ENCODE measurements around the gene CHKA.

CHKA gene

DNA sequence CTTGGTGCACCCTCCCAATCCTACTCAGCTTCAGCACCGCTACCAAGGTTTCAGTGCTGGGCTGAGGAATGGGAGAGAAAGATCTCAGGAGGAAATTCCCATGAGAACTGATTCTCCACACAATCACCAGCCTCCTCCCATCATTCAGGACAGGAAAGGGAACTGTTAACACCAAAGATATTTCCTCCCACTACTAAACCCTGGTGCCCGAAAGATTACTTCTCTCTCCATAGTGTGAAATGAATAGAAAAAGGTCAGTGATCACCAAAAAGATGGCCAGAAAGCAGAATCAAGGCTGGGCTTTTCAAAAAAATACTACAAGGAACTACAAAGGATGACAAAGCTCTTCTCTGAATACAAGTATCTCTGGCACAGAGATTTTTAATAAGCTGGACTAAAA, 56.3 kb downstream of the CHKA start:
- H3K27me3 ChIP-seq (replicated peaks; ENCODE audit: control insufficient read depth, insufficient read depth, low read length), result no peaks in the 10 kb centered on the region
- no peak for DNase-seq (ENCODE audit: extremely low read depth, insufficient read length)
- TF ChIP-seq, protein P1, sequence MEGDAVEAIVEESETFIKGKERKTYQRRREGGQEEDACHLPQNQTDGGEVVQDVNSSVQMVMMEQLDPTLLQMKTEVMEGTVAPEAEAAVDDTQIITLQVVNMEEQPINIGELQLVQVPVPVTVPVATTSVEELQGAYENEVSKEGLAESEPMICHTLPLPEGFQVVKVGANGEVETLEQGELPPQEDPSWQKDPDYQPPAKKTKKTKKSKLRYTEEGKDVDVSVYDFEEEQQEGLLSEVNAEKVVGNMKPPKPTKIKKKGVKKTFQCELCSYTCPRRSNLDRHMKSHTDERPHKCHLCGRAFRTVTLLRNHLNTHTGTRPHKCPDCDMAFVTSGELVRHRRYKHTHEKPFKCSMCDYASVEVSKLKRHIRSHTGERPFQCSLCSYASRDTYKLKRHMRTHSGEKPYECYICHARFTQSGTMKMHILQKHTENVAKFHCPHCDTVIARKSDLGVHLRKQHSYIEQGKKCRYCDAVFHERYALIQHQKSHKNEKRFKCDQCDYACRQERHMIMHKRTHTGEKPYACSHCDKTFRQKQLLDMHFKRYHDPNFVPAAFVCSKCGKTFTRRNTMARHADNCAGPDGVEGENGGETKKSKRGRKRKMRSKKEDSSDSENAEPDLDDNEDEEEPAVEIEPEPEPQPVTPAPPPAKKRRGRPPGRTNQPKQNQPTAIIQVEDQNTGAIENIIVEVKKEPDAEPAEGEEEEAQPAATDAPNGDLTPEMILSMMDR (IDR thresholded peaks at IDR 0.05; ENCODE audit: insufficient read depth, low read length, poor library complexity, severe bottlenecking), result no peak
- H3K36me3 ChIP-seq (ENCODE audit: control insufficient read depth, insufficient read depth, low read length), result peaks cover 28% of the 10 kb centered on the region
- H3K4me3 ChIP-seq (replicated peaks; ENCODE audit: low read depth, low read length), result no peak overlapping the region

DNA sequence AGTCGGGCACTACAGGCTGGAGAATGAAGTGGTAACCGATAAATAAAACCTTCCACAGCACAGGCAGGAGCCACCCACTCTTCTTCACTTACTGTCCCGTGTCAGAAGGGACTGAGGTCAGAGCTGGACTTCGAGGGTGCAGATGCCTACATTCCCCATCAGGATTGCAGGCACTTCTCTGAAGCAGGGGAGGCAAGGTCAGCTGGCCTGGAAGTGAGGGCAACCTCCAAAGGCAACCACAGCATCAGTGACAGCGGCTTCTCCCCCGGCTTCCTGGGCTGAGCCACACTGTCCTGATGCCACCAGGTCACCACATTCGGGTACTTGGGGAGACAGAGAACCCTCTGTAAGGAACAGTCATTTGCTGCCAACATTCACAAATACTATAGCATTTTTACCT, 59.7 kb downstream of the CHKA start:
- Histone ChIP-seq H3K27me3 (replicated peaks; ENCODE audit: control insufficient read depth, insufficient read depth, low read length) (no peaks in the 10 kb centered on the region), H3K36me3 (ENCODE audit: control insufficient read depth, insufficient read depth, low read length) (peaks cover 13% of the 10 kb centered on the region), H3K4me3 (replicated peaks; ENCODE audit: low read depth, low read length) (no peak overlapping the region)
- TF ChIP-seq, protein P1 (IDR thresholded peaks at IDR 0.05; ENCODE audit: insufficient read depth, low read length, poor library complexity, severe bottlenecking), result no peak
- no peak for DNase-seq (ENCODE audit: extremely low read depth, insufficient read length)

DNA sequence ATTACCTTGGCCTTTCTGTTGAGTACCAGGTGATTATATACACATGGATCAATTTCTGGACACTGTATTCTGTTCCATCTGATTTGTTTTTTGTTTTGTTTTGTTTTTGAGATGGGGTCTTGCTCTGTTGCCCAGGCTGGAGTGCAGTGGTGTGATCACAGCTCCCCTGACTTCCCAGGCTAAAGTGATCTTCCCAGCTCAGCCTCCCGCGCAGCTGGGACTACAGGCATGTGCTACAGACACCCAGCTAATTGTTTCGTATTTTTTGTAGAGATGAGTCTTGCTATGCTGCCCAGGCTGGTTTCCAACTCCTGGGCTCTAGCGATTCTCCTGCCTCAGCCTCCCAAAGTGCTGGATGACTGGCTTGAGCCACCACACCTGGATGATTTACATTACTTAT, 63.4 kb downstream of the CHKA start:
- peaks cover 16% of the 10 kb centered on the region for H3K36me3 ChIP-seq (ENCODE audit: control insufficient read depth, insufficient read depth, low read length)
- TF ChIP-seq, protein P1 (IDR thresholded peaks at IDR 0.05; ENCODE audit: insufficient read depth, low read length, poor library complexity, severe bottlenecking), result no peak
- H3K4me3 ChIP-seq (replicated peaks; ENCODE audit: low read depth, low read length), result no peak overlapping the region
- no peak for DNase-seq (ENCODE audit: extremely low read depth, insufficient read length)
- H3K27me3 ChIP-seq (replicated peaks; ENCODE audit: control insufficient read depth, insufficient read depth, low read length), result no peaks in the 10 kb centered on the region

DNA sequence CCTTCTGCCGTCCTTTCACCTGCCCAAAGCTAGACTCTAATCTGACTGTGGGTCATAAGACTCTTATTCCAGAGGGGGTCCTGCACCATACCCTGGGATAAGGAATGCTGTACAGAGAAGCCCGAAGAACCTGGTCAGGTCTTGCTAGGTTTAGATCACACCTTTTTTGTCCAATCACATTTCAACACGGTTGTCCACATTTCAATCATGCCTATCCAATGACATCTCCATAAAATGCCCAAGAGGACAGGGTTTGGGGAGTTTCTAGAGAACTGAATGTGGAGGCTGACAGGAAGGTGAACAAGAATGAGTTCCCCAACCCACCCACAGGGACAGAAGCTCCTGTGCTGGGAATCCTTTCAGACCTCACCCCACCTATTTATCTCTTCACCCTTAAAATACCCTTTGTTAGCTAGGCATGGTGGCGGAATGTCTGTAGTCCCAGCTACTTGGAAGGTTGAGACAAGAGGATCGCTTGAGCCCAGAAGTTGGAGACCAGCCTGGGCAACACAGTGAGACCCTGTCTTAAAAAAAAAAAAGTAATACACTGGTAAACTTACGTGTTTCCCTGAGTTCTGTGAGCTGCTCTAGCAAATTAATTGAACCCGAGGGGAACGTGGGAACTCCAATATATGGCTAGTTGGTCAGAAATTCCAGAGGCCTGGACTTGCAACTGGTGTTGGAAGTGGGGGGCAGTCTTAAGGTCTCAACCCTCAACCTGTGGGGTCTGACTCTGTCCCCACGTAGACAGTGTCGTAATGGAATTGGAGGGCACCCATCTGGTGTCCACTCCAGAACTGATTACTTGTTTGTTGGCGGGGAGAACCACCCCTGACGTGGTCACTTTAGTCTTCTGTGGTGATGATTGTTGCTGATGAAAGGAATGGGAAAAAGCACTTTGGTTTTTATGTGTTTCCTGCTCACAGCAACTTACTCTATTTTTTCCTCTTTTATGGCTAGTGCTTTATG, 64.6 kb downstream of the CHKA start:
- no peak overlapping the region for H3K4me3 ChIP-seq (replicated peaks; ENCODE audit: low read depth, low read length)
- TF ChIP-seq, protein P1 (IDR thresholded peaks at IDR 0.05; ENCODE audit: insufficient read depth, low read length, poor library complexity, severe bottlenecking), result no peak
- no peaks in the 10 kb centered on the region for H3K27me3 ChIP-seq (replicated peaks; ENCODE audit: control insufficient read depth, insufficient read depth, low read length)
- DNase-seq (ENCODE audit: extremely low read depth, insufficient read length), result no peak
- H3K36me3 ChIP-seq (ENCODE audit: control insufficient read depth, insufficient read depth, low read length), result peaks cover 20% of the 10 kb centered on the region

DNA sequence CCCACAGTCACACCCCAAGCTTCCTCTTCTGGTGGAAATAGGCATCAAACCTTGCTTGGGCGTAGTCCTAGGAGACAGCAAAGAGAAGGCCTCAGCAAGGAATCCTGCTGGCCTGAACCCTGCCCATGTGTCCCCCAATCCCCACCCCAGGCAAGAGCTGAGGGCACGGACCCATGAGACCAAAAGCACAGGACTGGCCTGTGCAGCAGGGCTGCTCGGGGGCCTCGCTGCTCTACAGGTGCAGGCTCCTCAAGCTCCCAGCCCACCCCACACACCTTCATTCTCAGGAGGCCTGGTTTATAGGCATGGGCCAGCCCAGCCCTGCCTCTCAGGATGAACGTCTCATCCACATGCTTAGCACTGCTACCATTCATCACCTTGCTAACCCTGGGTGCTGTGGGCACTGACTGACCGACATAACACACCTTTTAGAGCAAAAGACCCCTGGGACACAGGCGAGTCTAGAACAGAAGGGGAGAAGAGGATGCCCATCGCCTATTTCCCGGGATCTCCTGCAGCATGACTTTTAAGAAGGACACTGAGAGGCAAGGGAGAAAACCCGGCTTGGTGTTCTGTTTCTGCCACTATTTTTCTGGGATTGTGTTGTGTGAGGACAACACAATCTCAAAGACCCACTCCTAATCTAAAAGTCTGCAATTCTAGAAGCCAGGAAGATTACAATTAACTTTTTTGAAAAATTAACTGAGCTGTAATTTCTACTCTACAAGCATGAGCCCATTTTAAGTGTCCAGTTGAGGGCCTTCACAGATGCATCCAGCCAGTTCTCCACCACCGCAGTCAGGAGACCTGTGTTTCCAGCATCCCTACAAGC, 67.0 kb downstream of the CHKA start:
- Histone ChIP-seq H3K36me3 (ENCODE audit: control insufficient read depth, insufficient read depth, low read length) (peaks cover 37% of the 10 kb centered on the region), H3K4me3 (replicated peaks; ENCODE audit: low read depth, low read length) (no peak overlapping the region), H3K27me3 (replicated peaks; ENCODE audit: control insufficient read depth, insufficient read depth, low read length) (no peaks in the 10 kb centered on the region)
- TF ChIP-seq, protein P1 (IDR thresholded peaks at IDR 0.05; ENCODE audit: insufficient read depth, low read length, poor library complexity, severe bottlenecking), result no peak
- no peak for DNase-seq (ENCODE audit: extremely low read depth, insufficient read length)
